T-helper 2 cell (primary cell): ENCODE data around the gene CEMP1.

ENCODE experiments used
- DNase-seq, 5 experiments: peaks; one replicate each; pipeline versions ENCODE4 v3.0.0 to v3.0.0-alpha.2; 2012 to 2022

Gene CEMP1

GRCh38 chr16:2500430-2500917, 30.7 kb downstream of the CEMP1 start:
- DNase-seq = no peak

GRCh38 chr16:2499890-2500429, 31.2 kb downstream of the CEMP1 start:
- DNase-seq = no peak

- DNase-seq = no peak
These were observed 31.8 kb downstream of the CEMP1 start for GRCh38 chr16:2499454-2499853.

- no peak for DNase-seq
These were observed 32.5 kb downstream of the CEMP1 start for GRCh38 chr16:2498531-2499253.

- no peak for DNase-seq
These were observed 33.3 kb downstream of the CEMP1 start for GRCh38 chr16:2497695-2498484.

- DNase-seq = no peak
These were observed 34.0 kb downstream of the CEMP1 start for GRCh38 chr16:2497116-2497630.

- no peak for DNase-seq
These were observed 34.7 kb downstream of the CEMP1 start for GRCh38 chr16:2496223-2497115.

- DNase-seq = no peak
These were observed 36.2 kb downstream of the CEMP1 start for GRCh38 chr16:2495041-2495440.

GRCh38 chr16:2494616-2495015, 36.6 kb downstream of the CEMP1 start:
- no peak for DNase-seq

- no peak for DNase-seq
These were observed 37.6 kb downstream of the CEMP1 start for GRCh38 chr16:2493605-2494004.

GRCh38 chr16:2492292-2492691, 38.9 kb downstream of the CEMP1 start:
- DNase-seq = no peak

- DNase-seq = no peak
These were observed 40.8 kb downstream of the CEMP1 start for GRCh38 chr16:2490190-2491105.

GRCh38 chr16:2489581-2489980, 41.6 kb downstream of the CEMP1 start:
- no peak for DNase-seq

- no peak for DNase-seq
These were observed 43.2 kb downstream of the CEMP1 start for GRCh38 chr16:2487903-2488531.

GRCh38 chr16:2487517-2487842, 43.7 kb downstream of the CEMP1 start:
- no peak for DNase-seq

- DNase-seq = peak; percentile 46 to 87 (median 67)
These were observed 44.3 kb downstream of the CEMP1 start for GRCh38 chr16:2486645-2487516.

- no peak for DNase-seq
These were observed 45.2 kb downstream of the CEMP1 start for GRCh38 chr16:2485811-2486507.

GRCh38 chr16:2484898-2485508, 46.2 kb downstream of the CEMP1 start:
- no peak for DNase-seq
